ENCODE data around the gene PRRT2.
"Not testable (repeated sequence)": the region's sequence is repeated elsewhere in the genome, so short reads cannot be mapped to it uniquely, and the experiment has no call there.

Gene PRRT2

GRCh38 chr16:29811896-29812665 is at the start of gene PRRT2:
Gene PRRT2, plus strand, starts transcription at chr16:29812193. Its CDS starts 862 bp downstream, at chr16:29813055.
- DNase-seq: no peak

GRCh38 chr16:29763326-29763725 is 48.7 kb upstream of the PRRT2 start:
- no peak for DNase-seq

GRCh38 chr16:29765167-29766032 is 46.6 kb upstream of the PRRT2 start:
- no peak for DNase-seq

- no peak for DNase-seq
These were observed 45.4 kb upstream of the PRRT2 start for GRCh38 chr16:29766571-29766970.

- no peak for DNase-seq
These were observed 44.9 kb upstream of the PRRT2 start for GRCh38 chr16:29767062-29767461.

- no peak for DNase-seq
These were observed 42.5 kb upstream of the PRRT2 start for GRCh38 chr16:29769507-29769906.

- DNase-seq: no peak
These were observed 41.6 kb upstream of the PRRT2 start for GRCh38 chr16:29770250-29770929.

GRCh38 chr16:29772330-29772729 is 39.7 kb upstream of the PRRT2 start:
- DNase-seq: not testable (repeated sequence)

- no peak for DNase-seq
These were observed 37.3 kb upstream of the PRRT2 start for GRCh38 chr16:29774730-29775129.

GRCh38 chr16:29775742-29776408 is 36.1 kb upstream of the PRRT2 start:
- DNase-seq: no peak

- no peak for DNase-seq
These were observed 34.2 kb upstream of the PRRT2 start, which contains the start of gene ZG16 for GRCh38 chr16:29777576-29778350. Gene ZG16, plus strand, starts transcription at chr16:29778256. Its CDS starts 1,011 bp downstream, at chr16:29779267.

- DNase-seq: no peak
These were observed 32.5 kb upstream of the PRRT2 start for GRCh38 chr16:29779474-29779873.

GRCh38 chr16:29783094-29783953 is 28.7 kb upstream of the PRRT2 start:
- DNase-seq: not testable (repeated sequence)

GRCh38 chr16:29784157-29784556 is 27.8 kb upstream of the PRRT2 start:
- DNase-seq: no peak

GRCh38 chr16:29784901-29785500 is 27.0 kb upstream of the PRRT2 start:
- no peak for DNase-seq

GRCh38 chr16:29787155-29787554 is 24.8 kb upstream of the PRRT2 start:
- DNase-seq: not testable (repeated sequence)

- no peak for DNase-seq
These were observed 22.2 kb upstream of the PRRT2 start for GRCh38 chr16:29789775-29790182.

GRCh38 chr16:29790183-29790948 is 21.6 kb upstream of the PRRT2 start, which contains the start of gene KIF22:
Gene KIF22, plus strand, starts transcription at chr16:29790751. Its CDS starts 9 bp downstream, at chr16:29790760.
- peak; percentile 95 for DNase-seq

Data from GF-D8 (cell line).